ENCODE results near the gene KLHDC4.
"Not testable (repeated sequence)": the region's sequence is repeated elsewhere in the genome, so short reads cannot be mapped to it uniquely, and the experiment has no call there.

DNA sequence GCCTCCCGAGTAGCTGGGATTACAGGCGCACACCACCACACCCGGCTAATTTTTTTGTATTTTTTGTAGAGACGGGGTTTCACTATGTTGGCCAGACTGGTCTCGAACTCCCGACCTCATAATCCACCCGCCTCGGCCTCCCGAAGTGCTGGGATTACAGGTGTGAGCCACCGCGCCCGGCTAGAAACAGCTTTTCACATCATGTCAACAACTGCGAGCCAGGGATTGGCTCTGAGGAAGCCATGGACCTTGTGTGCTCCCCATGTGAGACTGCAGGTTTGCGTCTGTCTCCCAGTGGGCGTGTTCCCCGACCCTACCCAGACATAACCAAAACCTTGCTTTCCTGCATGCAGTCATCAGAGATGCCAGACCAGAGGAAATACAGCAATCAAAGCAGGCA lies 8.1 kb upstream of the KLHDC4 start:
- TF ChIP-seq, protein P1, sequence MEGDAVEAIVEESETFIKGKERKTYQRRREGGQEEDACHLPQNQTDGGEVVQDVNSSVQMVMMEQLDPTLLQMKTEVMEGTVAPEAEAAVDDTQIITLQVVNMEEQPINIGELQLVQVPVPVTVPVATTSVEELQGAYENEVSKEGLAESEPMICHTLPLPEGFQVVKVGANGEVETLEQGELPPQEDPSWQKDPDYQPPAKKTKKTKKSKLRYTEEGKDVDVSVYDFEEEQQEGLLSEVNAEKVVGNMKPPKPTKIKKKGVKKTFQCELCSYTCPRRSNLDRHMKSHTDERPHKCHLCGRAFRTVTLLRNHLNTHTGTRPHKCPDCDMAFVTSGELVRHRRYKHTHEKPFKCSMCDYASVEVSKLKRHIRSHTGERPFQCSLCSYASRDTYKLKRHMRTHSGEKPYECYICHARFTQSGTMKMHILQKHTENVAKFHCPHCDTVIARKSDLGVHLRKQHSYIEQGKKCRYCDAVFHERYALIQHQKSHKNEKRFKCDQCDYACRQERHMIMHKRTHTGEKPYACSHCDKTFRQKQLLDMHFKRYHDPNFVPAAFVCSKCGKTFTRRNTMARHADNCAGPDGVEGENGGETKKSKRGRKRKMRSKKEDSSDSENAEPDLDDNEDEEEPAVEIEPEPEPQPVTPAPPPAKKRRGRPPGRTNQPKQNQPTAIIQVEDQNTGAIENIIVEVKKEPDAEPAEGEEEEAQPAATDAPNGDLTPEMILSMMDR (IDR thresholded peaks at IDR 0.05; ENCODE audit: low read length), result not testable (repeated sequence)
- TF ChIP-seq EZH2phosphoT487 (IDR thresholded peaks at IDR 0.05; ENCODE audit: low read length), result not testable (repeated sequence)

Measured in MM.1S (cell line).